Measurements from ENCODE around the gene APOD.

GRCh38 chr3:195532834-195533233, 50.9 kb downstream of the APOD start:
- no peak for TF ChIP-seq EZH2 (IDR thresholded peaks at IDR 0.05)
- no peak for TF ChIP-seq POLR2AphosphoS5 (IDR thresholded peaks at IDR 0.05; ENCODE audit: borderline replicate concordance, low read depth, low read length)
- TF ChIP-seq FOXP2 (optimal IDR thresholded peaks at IDR 0.05; ENCODE audit: control extremely low read depth, extremely low read length, insufficient read depth): no peak

Data from SK-N-MC (cell line).